Calu3 (cell line): ENCODE measurements around the gene SYT12. TPM values are rescaled to one million over a fixed set of nuclear protein-coding genes. Genes with fewer than 3 reads are reported as not detected.

ENCODE experiments used
- BruUV-seq: library from RNA; stranded (reverse); fragments of 400-500 nt; replicated peaks from 2 replicates; lab custom pipeline; 2021; lab: Mats Ljungman, UMichigan
- CTCF ChIA-PET: fragments of 300-600 bp; sonication (Branson Sonifier 250); formaldehyde crosslinking; loops from one replicate; lab custom pipeline; 2022; ENCODE audit warnings: antibody characterized with exemption; lab: Charles Lee
- DNase-seq: peaks from one replicate; pipeline ENCODE4 v3.0.0; 2022
- H3K27ac Mint-ChIP-seq: one replicate; pipeline ENCODE4 v1.8.0; 2022; ENCODE audit warnings: mixed read lengths; ENCODE audit not compliant: unreplicated experiment
- H3K27me3 Mint-ChIP-seq: one replicate; pipeline ENCODE4 v1.8.0; 2022; ENCODE audit warnings: mixed read lengths; ENCODE audit not compliant: unreplicated experiment
- H3K36me3 Mint-ChIP-seq: one replicate; pipeline ENCODE4 v1.8.0; 2022; ENCODE audit warnings: mild to moderate bottlenecking, moderate library complexity, mixed read lengths; ENCODE audit not compliant: insufficient read depth, unreplicated experiment
- H3K4me1 Mint-ChIP-seq: one replicate; pipeline ENCODE4 v1.8.0; 2022; ENCODE audit warnings: mild to moderate bottlenecking, low read depth, mixed read lengths; ENCODE audit not compliant: unreplicated experiment
- H3K4me3 Mint-ChIP-seq: one replicate; pipeline ENCODE4 v1.8.0; 2022; ENCODE audit warnings: mild to moderate bottlenecking, low read depth, moderate library complexity, mixed read lengths; ENCODE audit not compliant: unreplicated experiment
- H3K9me3 Mint-ChIP-seq: one replicate; pipeline ENCODE4 v1.8.0; 2022; ENCODE audit warnings: low read depth, mixed read lengths; ENCODE audit not compliant: unreplicated experiment
- CTCF ChIP-seq: fragments of 200-600 bp; IDR thresholded peaks from one replicate; pipeline ENCODE4 v1.8.0; 2022; ENCODE audit warnings: antibody characterized with exemption; ENCODE audit not compliant: unreplicated experiment
- intact Hi-C: fragments of 100-400 bp; cut with micrococcal nuclease; formaldehyde crosslinking; loops from one replicate; pipeline ENCODE4 v1.10.0; 2022; ENCODE audit not compliant: unreplicated experiment
- total RNA-seq: library from RNA; stranded (reverse); gene quantifications from 2 replicates; pipeline ENCODE4 v1.2.3, GENCODE V29; 2022

The SYT12 gene
- total RNA-seq, 1 experiment from 2014 or later: 6.4 TPM

- Mint-ChIP-seq H3K4me1 (peaks cover 43% of the 10 kb centered on the region), H3K27ac (no peak overlapping the region), H3K4me3 (no peak overlapping the region), H3K36me3 (peaks cover under 1% of the 10 kb centered on the region), H3K9me3 (no peaks in the 10 kb centered on the region), H3K27me3 (no peaks in the 10 kb centered on the region)
- TF ChIP-seq CTCF: no peak
- intact Hi-C loops: no loop called here
- BruUV-seq: no TSS peak
- DNase-seq: no peak
- CTCF ChIA-PET: no interaction called here
Measured at GRCh38 chr11:66978717-66979116, 44.2 kb upstream of the SYT12 start.

GRCh38 chr11:66979336-66979980 lies 43.5 kb upstream of the SYT12 start:
- intact Hi-C loops: no loop called here
- CTCF ChIA-PET: no interaction called here
- DNase-seq: no peak
- Mint-ChIP-seq H3K27me3 (no peaks in the 10 kb centered on the region), H3K9me3 (no peaks in the 10 kb centered on the region), H3K4me3 (no peak overlapping the region), H3K27ac (no peak overlapping the region), H3K4me1 (peaks cover 48% of the 10 kb centered on the region), H3K36me3 (peaks cover 5% of the 10 kb centered on the region)
- TF ChIP-seq CTCF: no peak
- BruUV-seq: no TSS peak

- BruUV-seq: no TSS peak
- Mint-ChIP-seq H3K4me3 (no peak overlapping the region), H3K27ac (no peak overlapping the region), H3K9me3 (no peaks in the 10 kb centered on the region), H3K36me3 (peaks cover 5% of the 10 kb centered on the region), H3K4me1 (peaks cover 47% of the 10 kb centered on the region), H3K27me3 (no peaks in the 10 kb centered on the region)
- no peak for TF ChIP-seq CTCF
- CTCF ChIA-PET: interaction anchor here (1.1 kb wide), 1 partner anchor 335 kb away, joined by 3 read pairs; no protein-coding TSS in a partner anchor
- peak; percentile 92 for DNase-seq
- intact Hi-C loops: no loop called here
Measured at GRCh38 chr11:66981976-66982578, 40.9 kb upstream of the SYT12 start.

GRCh38 chr11:66983275-66983924 lies 39.5 kb upstream of the SYT12 start:
- intact Hi-C loops: no loop called here
- H3K27me3 Mint-ChIP-seq: peaks cover 9% of the 10 kb centered on the region
- no peak for DNase-seq

More at GRCh38 chr11:66983275-66983924, 39.5 kb upstream of the SYT12 start:
- Mint-ChIP-seq H3K4me1 (peaks cover 47% of the 10 kb centered on the region), H3K36me3 (peaks cover 5% of the 10 kb centered on the region), H3K27ac (peak overlapping the region; percentile 55), H3K4me3 (no peak overlapping the region), H3K9me3 (no peaks in the 10 kb centered on the region)
- CTCF ChIA-PET: interaction anchor here (1.1 to 1.4 kb wide), 3 partner anchors 13 to 334 kb away, joined by 3 read pairs; partner anchors contain the start of gene PC
- no peak for TF ChIP-seq CTCF
- BruUV-seq: no TSS peak
